Thoracic aorta (tissue), 2 donors: Measurements from ENCODE around the gene AFG1L. TPM values are rescaled to one million over a fixed set of nuclear protein-coding genes. Genes with fewer than 3 reads are reported as not detected.
"Not testable (repeated sequence)": the region's sequence is repeated elsewhere in the genome, so short reads cannot be mapped to it uniquely, and the experiment has no call there.

Experiments used
- ATAC-seq: fragments of 150-250 bp; one replicate; pipeline ENCODE4 v1.8.0; 2017; ENCODE audit warnings: low read depth; ENCODE audit not compliant: insufficient number of reproducible peaks, low FRiP score
- DNase-seq: peaks from one replicate; pipeline ENCODE4 v3.0.0-alpha.2; 2020; ENCODE audit warnings: low spot score
- H3K27ac ChIP-seq, 2 donors: fragments of 200-600 bp; sonication (generic); 1 replicate in 1 of 2; 2 replicates in 1 of 2; pipeline ENCODE4 v1.5.1; 2016; ENCODE audit warnings: mild to moderate bottlenecking in 2 of 2, moderate library complexity in 2 of 2
- H3K27me3 ChIP-seq: fragments of 200-600 bp; sonication (generic); replicated peaks from 2 replicates; pipeline ENCODE4 v1.6.0; 2016; ENCODE audit warnings: mild to moderate bottlenecking; ENCODE audit not compliant: insufficient read depth
- H3K36me3 ChIP-seq: fragments of 200-600 bp; sonication (generic); one replicate; pipeline ENCODE4 v1.5.1; 2016
- H3K4me1 ChIP-seq, 2 donors: fragments of 200-600 bp; sonication (generic); 1 replicate in 1 of 2; 2 replicates in 1 of 2; pipeline versions ENCODE4 v1.5.1 to v1.6.0; 2016; ENCODE audit warnings: low read depth in 2 of 2, mild to moderate bottlenecking in 1 of 2; ENCODE audit not compliant: control insufficient read depth in 1 of 2
- H3K4me3 ChIP-seq: fragments of 200-600 bp; sonication (generic); 2 replicates; pipeline ENCODE4 v1.5.1; 2016; ENCODE audit warnings: mild to moderate bottlenecking
- H3K9me3 ChIP-seq: fragments of 200-600 bp; sonication (generic); 2 replicates; pipeline ENCODE4 v1.5.1; 2016
- total RNA-seq, 2 donors: library from RNA; depleted of rRNA; stranded (reverse); fragments of >200 nt; gene quantifications; one replicate each; pipeline versions ENCODE4 v1.1.0 to v1.2.3, GENCODE V29; 2016
- TF ChIP-seq, protein P1 (sequence below): fragments of 200-600 bp; sonication (generic); IDR thresholded peaks from one replicate; pipeline ENCODE4 v1.5.1; 2019; ENCODE audit warnings: antibody characterized with exemption

AFG1L gene
- total RNA-seq, 2 donors from 2014 or later, result 1.7 to 21.7 TPM

DNA sequence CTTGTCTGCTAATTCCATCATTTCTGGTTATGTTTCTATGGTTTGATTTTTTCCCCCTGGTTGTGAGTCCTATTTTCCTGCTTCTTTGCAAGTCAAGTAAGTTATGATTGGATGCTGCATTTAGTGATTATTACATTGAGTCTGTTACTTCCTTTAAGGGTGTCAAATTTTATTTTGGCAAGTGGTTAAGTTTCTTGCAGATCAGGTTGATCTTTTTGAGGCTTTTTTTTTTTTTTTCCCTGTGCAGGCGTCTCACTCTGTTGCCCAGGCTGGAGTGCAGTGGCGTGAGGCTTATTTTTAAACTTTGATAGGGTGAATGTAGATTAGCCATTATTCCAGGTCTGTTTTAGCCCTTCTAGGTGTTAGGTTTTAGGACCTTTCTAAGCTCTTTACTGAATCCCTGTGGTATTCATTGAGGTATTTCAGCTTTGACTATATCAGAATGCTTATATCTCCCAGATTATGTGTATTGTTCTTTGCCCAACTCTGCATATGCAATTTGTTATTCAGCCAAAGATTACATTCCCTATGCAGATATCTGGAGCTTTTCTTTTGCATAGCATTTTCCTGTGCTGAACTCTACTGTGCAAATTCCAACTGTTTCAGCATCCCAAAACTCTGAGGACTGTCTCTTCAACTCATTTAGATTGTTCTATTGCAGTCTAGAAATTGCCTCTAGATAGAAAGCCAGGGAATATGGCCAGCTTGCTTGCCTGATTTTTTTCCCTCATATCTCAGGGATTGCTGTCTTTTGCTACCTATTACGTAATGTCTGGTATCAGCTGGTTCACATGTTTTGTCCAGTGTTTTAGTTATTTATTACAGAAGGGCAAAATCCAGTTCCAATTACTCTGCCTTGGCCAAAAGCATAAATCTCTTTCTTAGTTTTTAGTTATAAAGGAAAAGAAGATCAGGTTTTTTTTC, 113.3 kb downstream of the AFG1L start:
- Histone ChIP-seq H3K4me3 (no peak overlapping the region), H3K27ac (no peak overlapping the region), H3K27me3 (no peaks in the 10 kb centered on the region), H3K9me3 (no peaks in the 10 kb centered on the region), H3K36me3 (no peaks in the 10 kb centered on the region), H3K4me1 (no peaks in the 10 kb centered on the region)
- DNase-seq, result no peak
- TF ChIP-seq, protein P1, sequence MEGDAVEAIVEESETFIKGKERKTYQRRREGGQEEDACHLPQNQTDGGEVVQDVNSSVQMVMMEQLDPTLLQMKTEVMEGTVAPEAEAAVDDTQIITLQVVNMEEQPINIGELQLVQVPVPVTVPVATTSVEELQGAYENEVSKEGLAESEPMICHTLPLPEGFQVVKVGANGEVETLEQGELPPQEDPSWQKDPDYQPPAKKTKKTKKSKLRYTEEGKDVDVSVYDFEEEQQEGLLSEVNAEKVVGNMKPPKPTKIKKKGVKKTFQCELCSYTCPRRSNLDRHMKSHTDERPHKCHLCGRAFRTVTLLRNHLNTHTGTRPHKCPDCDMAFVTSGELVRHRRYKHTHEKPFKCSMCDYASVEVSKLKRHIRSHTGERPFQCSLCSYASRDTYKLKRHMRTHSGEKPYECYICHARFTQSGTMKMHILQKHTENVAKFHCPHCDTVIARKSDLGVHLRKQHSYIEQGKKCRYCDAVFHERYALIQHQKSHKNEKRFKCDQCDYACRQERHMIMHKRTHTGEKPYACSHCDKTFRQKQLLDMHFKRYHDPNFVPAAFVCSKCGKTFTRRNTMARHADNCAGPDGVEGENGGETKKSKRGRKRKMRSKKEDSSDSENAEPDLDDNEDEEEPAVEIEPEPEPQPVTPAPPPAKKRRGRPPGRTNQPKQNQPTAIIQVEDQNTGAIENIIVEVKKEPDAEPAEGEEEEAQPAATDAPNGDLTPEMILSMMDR, result no peak
- no peak for ATAC-seq

DNA sequence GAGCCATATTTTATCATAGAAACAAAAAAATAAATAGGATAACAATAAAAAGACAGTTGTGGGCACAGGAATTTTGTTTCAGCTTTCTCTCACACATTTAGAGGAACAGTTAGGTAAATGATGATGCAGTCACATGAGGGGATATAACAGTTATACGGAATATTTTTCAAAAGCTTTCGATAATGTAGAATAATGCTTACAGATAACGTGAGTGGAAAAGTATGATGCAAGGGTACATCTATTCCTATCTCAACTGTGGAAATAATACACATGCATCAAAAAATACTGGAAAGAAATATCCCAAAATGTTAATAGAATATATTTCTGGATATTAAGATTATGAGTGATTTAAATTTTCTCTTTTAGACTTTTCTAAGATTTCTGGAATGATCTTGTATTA, 114.0 kb downstream of the AFG1L start:
- TF ChIP-seq, protein P1, result no peak
- Histone ChIP-seq H3K36me3 (no peaks in the 10 kb centered on the region), H3K4me3 (no peak overlapping the region), H3K27ac (no peak overlapping the region), H3K4me1 (no peaks in the 10 kb centered on the region), H3K9me3 (no peaks in the 10 kb centered on the region), H3K27me3 (no peaks in the 10 kb centered on the region)
- no peak for ATAC-seq
- no peak for DNase-seq

DNA sequence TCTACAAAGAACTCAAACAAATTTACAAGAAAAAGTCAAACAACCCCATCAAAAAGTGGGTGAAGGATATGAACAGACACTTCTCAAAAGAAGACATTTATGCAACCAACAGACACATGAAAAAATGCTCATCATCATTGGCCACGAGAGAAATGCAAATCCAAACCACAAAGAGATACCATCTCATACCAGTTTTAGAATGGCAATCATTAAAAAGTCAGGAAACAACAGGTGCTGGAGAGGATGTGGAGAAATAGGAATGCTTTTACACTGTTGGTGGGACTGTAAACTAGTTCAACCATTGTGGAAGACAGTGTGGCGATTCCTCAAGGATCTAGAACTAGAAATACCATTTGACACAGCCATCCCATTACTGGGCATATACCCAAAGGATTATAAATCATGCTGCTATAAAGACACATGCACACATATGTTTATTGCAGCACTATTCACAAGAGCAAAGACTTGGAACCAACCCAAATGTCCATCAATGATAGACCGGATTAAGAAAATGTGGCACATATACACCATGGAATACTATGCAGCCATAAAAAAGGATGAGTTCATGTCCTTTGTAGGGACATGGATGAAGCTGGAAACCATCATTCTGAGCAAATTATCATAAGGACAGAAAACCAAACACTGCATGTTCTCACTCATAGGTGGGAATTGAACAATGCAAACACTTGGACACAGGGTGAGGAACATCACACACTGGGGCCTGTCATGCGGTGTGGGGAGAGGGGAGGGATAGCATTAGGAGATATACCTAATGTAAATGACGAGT, 121.4 kb downstream of the AFG1L start:
- H3K4me1 ChIP-seq, H3K36me3 ChIP-seq, ATAC-seq, H3K4me3 ChIP-seq, H3K27ac ChIP-seq, DNase-seq, H3K27me3 ChIP-seq, H3K9me3 ChIP-seq: not testable (repeated sequence)

DNA sequence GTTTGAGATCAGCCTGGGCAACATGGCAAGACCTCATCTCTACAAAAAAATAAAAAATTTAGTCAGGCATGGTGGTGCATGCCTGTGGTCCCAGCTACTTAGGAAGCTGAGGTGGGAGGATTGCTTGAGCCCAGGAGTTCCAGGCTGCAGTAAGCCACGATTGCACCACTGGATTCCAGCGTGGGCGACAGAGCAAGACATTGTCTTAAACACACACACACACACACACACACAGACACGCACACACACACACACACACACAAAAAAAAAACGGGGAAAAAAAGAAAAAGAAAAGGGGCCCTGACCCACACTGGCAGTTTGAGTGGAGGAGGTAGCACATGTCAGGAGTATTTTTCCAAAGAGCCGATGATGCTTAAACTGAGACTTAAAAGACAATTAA, 122.2 kb downstream of the AFG1L start:
- Histone ChIP-seq H3K36me3 (no peaks in the 10 kb centered on the region), H3K4me3 (no peak overlapping the region), H3K27me3 (no peaks in the 10 kb centered on the region), H3K4me1 (no peaks in the 10 kb centered on the region), H3K9me3 (no peaks in the 10 kb centered on the region), H3K27ac (no peak overlapping the region)
- no peak for ATAC-seq
- DNase-seq, result no peak
- TF ChIP-seq, protein P1, result no peak

DNA sequence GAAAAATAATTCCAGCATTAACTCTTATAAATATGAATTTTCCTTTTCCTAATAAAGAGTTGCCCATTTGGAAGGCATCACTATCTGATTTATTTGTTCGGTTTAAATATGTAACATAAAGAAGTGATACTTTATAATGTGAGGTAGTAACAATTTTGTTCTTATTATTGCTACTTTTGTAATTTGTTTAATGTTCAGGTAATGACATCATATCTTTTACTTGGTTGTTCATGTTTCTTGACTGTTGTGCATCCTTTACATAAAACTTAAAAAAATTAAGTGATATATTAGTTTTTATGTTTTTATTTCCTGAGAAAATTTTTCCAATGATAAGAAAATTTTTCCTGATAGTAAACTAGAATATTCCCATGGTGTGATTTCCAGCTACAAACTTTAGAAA, 124.6 kb downstream of the AFG1L start:
- Histone ChIP-seq H3K4me3 (no peak overlapping the region), H3K9me3 (no peaks in the 10 kb centered on the region), H3K27ac (no peak overlapping the region), H3K36me3 (no peaks in the 10 kb centered on the region), H3K4me1 (no peaks in the 10 kb centered on the region), H3K27me3 (no peaks in the 10 kb centered on the region)
- ATAC-seq (no peak), DNase-seq (no peak)
- TF ChIP-seq, protein P1, result no peak
